ENCODE measurements around the gene ACTN4.
"Not testable (repeated sequence)": the region's sequence is repeated elsewhere in the genome, so short reads cannot be mapped to it uniquely, and the experiment has no call there.

DNA sequence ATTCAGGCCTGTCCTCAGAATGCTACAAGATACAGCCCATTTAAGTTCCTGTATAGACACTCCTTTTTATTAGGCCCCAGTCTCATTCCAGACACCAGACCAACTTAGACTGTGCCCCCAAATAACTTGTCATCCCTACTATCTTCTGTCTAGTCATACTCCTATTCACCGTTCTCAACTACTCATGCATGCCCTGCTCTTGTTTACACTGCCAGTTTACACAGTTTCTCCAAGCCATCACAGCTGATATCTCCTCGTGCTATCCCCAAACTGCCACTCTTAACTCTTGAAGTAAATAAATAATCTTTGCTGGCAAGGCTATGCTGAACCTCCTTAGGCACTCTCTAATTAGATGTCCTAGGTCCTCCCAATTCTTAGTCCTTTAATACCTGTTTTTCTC is 106.7 kb downstream of the ACTN4 start:
- TF ChIP-seq FOS (IDR thresholded peaks at IDR 0.05; ENCODE audit: borderline replicate concordance, insufficient read depth, low read length); CTCF (IDR thresholded peaks at IDR 0.05; ENCODE audit: extremely low read depth in 1 of 2, insufficient read depth in 1 of 2, low read depth in 1 of 2, low read length in 2 of 2); EZH2 (IDR thresholded peaks at IDR 0.05; ENCODE audit: borderline replicate concordance, low read depth, low read length, severe bottlenecking); POLR2AphosphoS5 (IDR thresholded peaks at IDR 0.05; ENCODE audit: insufficient read depth, low read depth, low read length); POLR2A (IDR thresholded peaks at IDR 0.05; ENCODE audit: low read depth, low read length): not testable (repeated sequence)
- TF ChIP-seq, protein P1, sequence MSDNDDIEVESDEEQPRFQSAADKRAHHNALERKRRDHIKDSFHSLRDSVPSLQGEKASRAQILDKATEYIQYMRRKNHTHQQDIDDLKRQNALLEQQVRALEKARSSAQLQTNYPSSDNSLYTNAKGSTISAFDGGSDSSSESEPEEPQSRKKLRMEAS (IDR thresholded peaks at IDR 0.05; ENCODE audit: insufficient read depth, insufficient read length), result not testable (repeated sequence)
